Stimulated activated CD8-positive, alpha-beta memory T cell treated with anti-CD3 and anti-CD28 coated beads, Interleukin-4, amount 100 ng/mL, for 4 hours (primary cell): ENCODE results near the gene METRN.
"Not testable (repeated sequence)": the region's sequence is repeated elsewhere in the genome, so short reads cannot be mapped to it uniquely, and the experiment has no call there.

Experiments
- DNase-seq, 2 donors: peaks; one replicate each; pipeline ENCODE4 v3.0.0-alpha.2; 2020; ENCODE audit warnings: low read depth in 2 of 2, low spot score in 1 of 2

Gene METRN

GRCh38 chr16:708959-709358 lies 6.0 kb upstream of the METRN start:
- no peak for DNase-seq

- no peak for DNase-seq
These were observed 5.1 kb upstream of the METRN start for GRCh38 chr16:709566-710499.

GRCh38 chr16:710500-711075 lies 4.3 kb upstream of the METRN start:
- DNase-seq, result no peak

GRCh38 chr16:711084-711483 lies 3.8 kb upstream of the METRN start:
- DNase-seq, result no peak

GRCh38 chr16:711548-712320 lies 3.2 kb upstream of the METRN start:
- DNase-seq, result peak; percentile 56 to 65

GRCh38 chr16:712740-713250 lies 2.1 kb upstream of the METRN start:
- DNase-seq, result not testable (repeated sequence)

- DNase-seq, result no peak
These were observed 839 bp upstream of the METRN start for GRCh38 chr16:714079-714478.

GRCh38 chr16:715477-716199 lies 720 bp downstream of the METRN start:
- no peak for DNase-seq

- no peak for DNase-seq
These were observed 1.3 kb downstream of the METRN start for GRCh38 chr16:716200-716568.

- no peak for DNase-seq
These were observed 1.9 kb downstream of the METRN start for GRCh38 chr16:716768-717325.

- no peak for DNase-seq
These were observed 2.7 kb downstream of the METRN start for GRCh38 chr16:717450-718245.

GRCh38 chr16:718389-718788 lies 3.5 kb downstream of the METRN start:
- no peak for DNase-seq

GRCh38 chr16:718922-719321 lies 4.0 kb downstream of the METRN start:
- no peak for DNase-seq

GRCh38 chr16:719815-720446 lies 5.0 kb downstream of the METRN start:
- DNase-seq, result no peak

- DNase-seq, result no peak
These were observed 5.6 kb downstream of the METRN start for GRCh38 chr16:720447-720989.

GRCh38 chr16:720990-721764 lies 6.3 kb downstream of the METRN start, which contains the start of gene ANTKMT:
Gene ANTKMT, plus strand, starts transcription at chr16:721146. Its CDS starts 129 bp downstream, at chr16:721275.
- peak; percentile 37 to 57 for DNase-seq

GRCh38 chr16:721765-722540 lies 7.0 kb downstream of the METRN start:
- DNase-seq, result no peak
